CD14-positive monocyte (primary cell): Measurements from ENCODE around the gene APC2. TPM values are rescaled to one million over a fixed set of nuclear protein-coding genes. Genes with fewer than 3 reads are reported as not detected.

Experiments
- DNase-seq, 3 donors: peaks; one replicate each; pipeline ENCODE4 v3.0.0-alpha.2; 2011 to 2022
- H2AFZ ChIP-seq: 2 replicates; pipeline ENCODE4 v1.6.0; 2012; ENCODE audit warnings: mild to moderate bottlenecking, low read depth, low read length, inconsistent platforms; ENCODE audit not compliant: insufficient read depth, poor library complexity, severe bottlenecking
- H3K27ac ChIP-seq, 2 donors: 1 replicate in 1 of 2; 2 replicates in 1 of 2; pipeline ENCODE4 v1.5.1; 2012 to 2013; ENCODE audit warnings: low read length in 2 of 2, control low read depth in 1 of 2, inconsistent platforms in 1 of 2, low read depth in 1 of 2, mild to moderate bottlenecking in 1 of 2
- H3K27me3 ChIP-seq, 2 donors: one replicate each; pipeline versions ENCODE4 v1.6.0 to v1.6.1; 2011 to 2013; ENCODE audit warnings: low read length in 2 of 2; ENCODE audit not compliant: control insufficient read depth in 2 of 2, insufficient read depth in 2 of 2
- H3K36me3 ChIP-seq, 2 donors: replicated peaks in 1 of 2; 1 replicate in 1 of 2; 2 replicates in 1 of 2; pipeline versions ENCODE4 v1.5.1 to v1.6.1; 2012 to 2013; ENCODE audit warnings: low read length in 2 of 2, control low read depth in 1 of 2, inconsistent platforms in 1 of 2, mild to moderate bottlenecking in 1 of 2; ENCODE audit not compliant: insufficient read depth in 2 of 2, control insufficient read depth in 1 of 2
- H3K4me1 ChIP-seq, 2 donors: 1 replicate in 1 of 2; 2 replicates in 1 of 2; pipeline versions ENCODE4 v1.5.1 to v1.6.1; 2012 to 2013; ENCODE audit warnings: low read length in 2 of 2, control low read depth in 1 of 2, inconsistent platforms in 1 of 2, mild to moderate bottlenecking in 1 of 2, moderate library complexity in 1 of 2; ENCODE audit not compliant: insufficient read depth in 2 of 2, control insufficient read depth in 1 of 2
- H3K4me2 ChIP-seq: replicated peaks from 2 replicates; pipeline ENCODE3; 2012; ENCODE audit warnings: low read length, moderate library complexity, mild to moderate bottlenecking; ENCODE audit not compliant: poor library complexity, severe bottlenecking; ENCODE audit errors: extremely low read depth
- H3K4me3 ChIP-seq, 3 experiments: fragments of 200-600 bp in 1 of 3; sonication (generic) in 1 of 3; replicated peaks in 1 of 3; 1 replicate in 2 of 3; 2 replicates in 1 of 3; pipeline ENCODE4 v1.5.1; 2011 to 2013; ENCODE audit warnings: low read length in 3 of 3, mild to moderate bottlenecking in 3 of 3, control low read depth in 2 of 3, low read depth in 2 of 3, inconsistent platforms in 1 of 3, moderate library complexity in 1 of 3
- H3K79me2 ChIP-seq: 2 replicates; pipeline ENCODE4 v1.6.0; 2012; ENCODE audit warnings: mild to moderate bottlenecking, control low read depth, inconsistent platforms, low read length, moderate library complexity; ENCODE audit not compliant: insufficient read depth
- H3K9ac ChIP-seq: 2 replicates; pipeline ENCODE4 v1.6.0; 2017; ENCODE audit warnings: low read length, mild to moderate bottlenecking; ENCODE audit not compliant: insufficient read depth, poor library complexity, severe bottlenecking
- H3K9me3 ChIP-seq, 2 donors: replicated peaks in 1 of 2; 1 replicate in 1 of 2; 2 replicates in 1 of 2; pipeline versions ENCODE4 v1.5.1 to v1.6.1; 2012 to 2013; ENCODE audit warnings: low read length in 2 of 2, control low read depth in 1 of 2; ENCODE audit not compliant: control insufficient read depth in 1 of 2, insufficient read depth in 1 of 2
- H4K20me1 ChIP-seq: 2 replicates; pipeline ENCODE4 v1.6.0; 2012; ENCODE audit warnings: mild to moderate bottlenecking, low read length, control low read depth, moderate library complexity; ENCODE audit not compliant: insufficient read depth
- H3K27ac Mint-ChIP-seq, 7 donors: one replicate each; pipeline ENCODE4 v1.8.0; 2020; ENCODE audit warnings: mild to moderate bottlenecking in 7 of 7, mixed read lengths in 7 of 7, moderate library complexity in 6 of 7, inconsistent platforms in 2 of 7
- H3K27me3 Mint-ChIP-seq, 3 donors: one replicate each; pipeline ENCODE4 v1.8.0; 2021 to 2022; ENCODE audit warnings: low read depth in 3 of 3, mild to moderate bottlenecking in 3 of 3, mixed read lengths in 3 of 3, moderate library complexity in 3 of 3, inconsistent platforms in 1 of 3
- H3K36me3 Mint-ChIP-seq, 2 donors: one replicate each; pipeline ENCODE4 v1.8.0; 2020; ENCODE audit warnings: mixed read lengths in 2 of 2, inconsistent platforms in 1 of 2, mild to moderate bottlenecking in 1 of 2
- H3K4me1 Mint-ChIP-seq: one replicate; pipeline ENCODE4 v1.8.0; 2020; ENCODE audit warnings: mild to moderate bottlenecking, mixed read lengths
- H3K4me3 Mint-ChIP-seq, 2 donors: one replicate each; pipeline ENCODE4 v1.8.0; 2020; ENCODE audit warnings: mild to moderate bottlenecking in 2 of 2, mixed read lengths in 2 of 2, moderate library complexity in 1 of 2
- H3K9me3 Mint-ChIP-seq, 7 donors: one replicate each; pipeline ENCODE4 v1.8.0; 2020 to 2022; ENCODE audit warnings: mixed read lengths in 7 of 7, mild to moderate bottlenecking in 6 of 7, moderate library complexity in 6 of 7, inconsistent platforms in 2 of 7
- whole genome bisulfite sequencing: methylation state at CpG from one replicate; pipeline ENCODE4 v1.1.5; 2013; ENCODE audit warnings: missing lambda C conversion rate; ENCODE audit not compliant: insufficient coverage; 5-methylcytosine and 5-hydroxymethylcytosine counted together
- intact Hi-C, 2 donors: fragments of 100-400 bp; cut with micrococcal nuclease; formaldehyde crosslinking; loops; one replicate each; pipeline versions ENCODE4 v1.15.0 to v1.15.1; 2023
- polyA plus RNA-seq, 3 donors: library from polyadenylated mRNA; depleted of rRNA in 1 of 3; unstranded in 2 of 3; stranded (reverse) in 1 of 3; fragments of 300-500 nt in 2 of 3; fragments of >200 nt in 1 of 3; fragmentation: Illumina TruSeq in 2 of 3; gene quantifications; 1 replicate in 2 of 3; 2 replicates in 1 of 3; pipeline ENCODE4 v1.2.3, GENCODE V29; 2012 to 2021
- TF ChIP-seq, protein P1 (sequence below): fragments of 200-600 bp; IDR thresholded peaks from one replicate; pipeline ENCODE4 v1.8.0; 2022; ENCODE audit warnings: antibody characterized with exemption, mild to moderate bottlenecking

The APC2 gene
- polyA plus RNA-seq, 3 donors: 0.04 TPM; not detected in 2

DNA sequence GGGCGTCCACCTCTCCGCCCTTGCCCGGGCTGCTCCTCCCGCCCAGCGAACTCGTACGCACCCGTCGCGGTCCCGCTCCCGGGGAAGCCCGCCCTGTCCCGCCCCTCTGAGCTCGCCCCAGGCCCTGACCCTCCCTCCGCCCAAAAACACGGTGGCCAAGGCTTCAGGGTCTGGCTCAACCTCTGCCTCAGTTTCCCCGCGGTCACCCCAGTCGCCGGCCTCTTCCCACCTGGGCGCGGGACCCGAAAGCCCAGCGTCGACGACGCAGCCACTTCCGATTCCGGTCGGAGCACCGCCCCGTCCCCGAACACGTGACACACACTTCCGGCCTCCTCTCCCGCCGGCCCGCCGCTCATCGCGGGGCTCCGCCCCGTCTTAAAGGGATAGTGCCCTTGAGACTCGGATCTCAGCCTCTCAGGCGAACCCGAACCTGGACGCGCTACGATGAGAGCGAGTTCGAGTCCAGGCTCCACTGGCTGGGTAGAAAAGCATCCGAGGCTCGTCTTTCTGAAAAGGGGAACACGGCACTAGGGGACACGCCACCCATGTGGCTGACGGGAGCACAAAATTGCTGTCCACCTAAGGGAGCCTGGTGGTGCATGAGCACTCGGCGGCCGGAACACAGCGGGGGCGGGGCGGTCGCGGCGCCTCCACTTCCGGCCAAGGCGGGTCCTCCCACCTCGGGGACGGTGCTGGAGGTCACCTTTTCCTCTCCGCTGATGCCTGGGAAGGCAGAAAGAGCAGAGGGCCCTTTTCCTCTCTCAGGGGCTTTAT lies 29.2 kb downstream of the APC2 start, which contains the start of gene C19orf25:
TSS of gene C19orf25 (minus strand) at position 282 of the 774 bp plus-strand sequence. CDS start 312 bp downstream, outside the sequence.
- peak within 1 kb of the TSS; percentile 51 to 86 for H3K27ac ChIP-seq
- peaks cover 3 to 6% (median 5%) of the 10 kb centered on the region in 3 donors for H3K27me3 Mint-ChIP-seq
- peaks cover 28% of the 10 kb centered on the region for H3K4me1 Mint-ChIP-seq
- H3K9me3 ChIP-seq: no peaks in the 10 kb centered on the region
- peaks cover 17 to 34% of the 10 kb centered on the region in 2 donors for H3K36me3 Mint-ChIP-seq
- peak within 1 kb of the TSS; percentile 93 to 98 for H3K4me3 Mint-ChIP-seq
- peak within 1 kb of the TSS; percentile 83 for H3K9ac ChIP-seq
- H2AFZ ChIP-seq: peak within 1 kb of the TSS; percentile 88
- peaks cover 20 to 28% of the 10 kb centered on the region in 2 donors for H3K4me1 ChIP-seq
- H3K4me2 ChIP-seq: peak within 1 kb of the TSS; percentile 80
- H3K4me3 ChIP-seq: peak within 1 kb of the TSS; percentile 68 to 76 (median 70)
- H3K79me2 ChIP-seq: peaks cover 29% of the 10 kb centered on the region
- TF ChIP-seq, protein P1, sequence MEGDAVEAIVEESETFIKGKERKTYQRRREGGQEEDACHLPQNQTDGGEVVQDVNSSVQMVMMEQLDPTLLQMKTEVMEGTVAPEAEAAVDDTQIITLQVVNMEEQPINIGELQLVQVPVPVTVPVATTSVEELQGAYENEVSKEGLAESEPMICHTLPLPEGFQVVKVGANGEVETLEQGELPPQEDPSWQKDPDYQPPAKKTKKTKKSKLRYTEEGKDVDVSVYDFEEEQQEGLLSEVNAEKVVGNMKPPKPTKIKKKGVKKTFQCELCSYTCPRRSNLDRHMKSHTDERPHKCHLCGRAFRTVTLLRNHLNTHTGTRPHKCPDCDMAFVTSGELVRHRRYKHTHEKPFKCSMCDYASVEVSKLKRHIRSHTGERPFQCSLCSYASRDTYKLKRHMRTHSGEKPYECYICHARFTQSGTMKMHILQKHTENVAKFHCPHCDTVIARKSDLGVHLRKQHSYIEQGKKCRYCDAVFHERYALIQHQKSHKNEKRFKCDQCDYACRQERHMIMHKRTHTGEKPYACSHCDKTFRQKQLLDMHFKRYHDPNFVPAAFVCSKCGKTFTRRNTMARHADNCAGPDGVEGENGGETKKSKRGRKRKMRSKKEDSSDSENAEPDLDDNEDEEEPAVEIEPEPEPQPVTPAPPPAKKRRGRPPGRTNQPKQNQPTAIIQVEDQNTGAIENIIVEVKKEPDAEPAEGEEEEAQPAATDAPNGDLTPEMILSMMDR: no peak
- peaks cover 27% of the 10 kb centered on the region for H4K20me1 ChIP-seq
- DNase-seq: peak; percentile 89 to 91 (median 90)
- H3K27ac Mint-ChIP-seq: peak within 1 kb of the TSS; percentile 93 to 99 (median 97)
- H3K36me3 ChIP-seq: peaks cover 18 to 27% of the 10 kb centered on the region in 2 donors
- intact Hi-C loops: loop anchor here (1.0 to 5.0 kb wide), 2 partner anchors 37 to 41 kb away; partner anchors contain the start of gene RPS15 (in 1 of the 2)
- no peaks in the 10 kb centered on the region for H3K27me3 ChIP-seq
- peaks cover 0 to 4% (median 0%) of the 10 kb centered on the region in 7 donors for H3K9me3 Mint-ChIP-seq
- WGBS: under 1% methylated on average over 60 of the region's 71 CpGs

DNA sequence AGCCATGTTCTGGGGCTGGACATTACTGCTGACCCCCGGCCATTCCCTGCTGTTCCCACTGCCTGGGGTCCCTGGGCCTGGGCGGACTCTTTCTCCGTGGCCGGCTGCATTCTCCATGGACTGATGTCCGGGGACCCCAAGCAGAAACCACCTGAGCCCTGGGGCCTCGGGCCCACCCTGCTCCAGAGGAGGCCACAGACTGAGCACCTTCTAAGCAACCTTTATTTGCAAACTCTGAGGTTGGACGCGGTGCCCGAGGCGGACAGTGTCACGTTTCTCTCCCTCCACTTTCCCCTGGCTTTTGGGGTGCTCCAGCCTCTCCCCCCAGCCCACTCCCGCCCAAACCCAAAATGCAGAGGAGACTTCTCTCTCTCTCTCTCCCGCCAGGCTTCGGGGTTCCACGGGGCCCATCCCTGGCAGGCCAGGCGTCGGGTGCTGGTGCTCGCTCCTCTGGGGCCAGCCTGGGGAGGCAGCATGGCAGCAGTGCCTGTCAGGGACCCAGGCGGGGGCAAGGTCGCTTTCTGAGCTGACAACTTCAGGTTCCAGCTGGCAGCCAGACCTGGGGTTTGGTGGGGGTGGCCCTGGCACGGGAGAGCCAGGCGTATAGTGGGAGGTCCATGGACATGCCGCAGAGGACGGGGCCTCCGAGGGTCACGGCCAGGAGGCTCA lies 31.4 kb downstream of the APC2 start:
- Mint-ChIP-seq H3K4me3 (no peak overlapping the region), H3K27me3 (peaks cover 0 to 1% (median 0%) of the 10 kb centered on the region in 3 donors), H3K36me3 (peaks cover 7 to 12% of the 10 kb centered on the region in 2 donors), H3K27ac (no peak overlapping the region), H3K4me1 (peaks cover 26% of the 10 kb centered on the region), H3K9me3 (peaks cover 0 to 3% (median 0%) of the 10 kb centered on the region in 7 donors)
- H4K20me1 ChIP-seq: peaks cover 4% of the 10 kb centered on the region
- H3K9me3 ChIP-seq: no peaks in the 10 kb centered on the region
- H3K9ac ChIP-seq: no peak overlapping the region
- WGBS: 95% methylated on average over 17 of the region's 26 CpGs
- H3K36me3 ChIP-seq: peaks cover 2 to 9% of the 10 kb centered on the region in 2 donors
- H3K4me3 ChIP-seq: no peak overlapping the region
- peaks cover 20 to 28% of the 10 kb centered on the region in 2 donors for H3K4me1 ChIP-seq
- intact Hi-C loops: no loop called here
- H3K27ac ChIP-seq: no peak overlapping the region
- H2AFZ ChIP-seq: no peak overlapping the region
- DNase-seq: no peak
- H3K27me3 ChIP-seq: no peaks in the 10 kb centered on the region
- peaks cover 20% of the 10 kb centered on the region for H3K79me2 ChIP-seq
- TF ChIP-seq, protein P1: no peak
- H3K4me2 ChIP-seq: no peak overlapping the region
